Stimulated activated CD4-positive, alpha-beta T cell treated with anti-CD3 and anti-CD28 coated beads, TNF-alpha, amount 100 ng/mL, for 48 hours (primary cell): ENCODE measurements around the gene BIRC2.
"Not testable (repeated sequence)": the region's sequence is repeated elsewhere in the genome, so short reads cannot be mapped to it uniquely, and the experiment has no call there.

Experiments
- DNase-seq, 3 donors: peaks; one replicate each; pipeline ENCODE4 v3.0.0-alpha.2; 2020; ENCODE audit warnings: low read depth in 3 of 3

BIRC2 gene

DNA sequence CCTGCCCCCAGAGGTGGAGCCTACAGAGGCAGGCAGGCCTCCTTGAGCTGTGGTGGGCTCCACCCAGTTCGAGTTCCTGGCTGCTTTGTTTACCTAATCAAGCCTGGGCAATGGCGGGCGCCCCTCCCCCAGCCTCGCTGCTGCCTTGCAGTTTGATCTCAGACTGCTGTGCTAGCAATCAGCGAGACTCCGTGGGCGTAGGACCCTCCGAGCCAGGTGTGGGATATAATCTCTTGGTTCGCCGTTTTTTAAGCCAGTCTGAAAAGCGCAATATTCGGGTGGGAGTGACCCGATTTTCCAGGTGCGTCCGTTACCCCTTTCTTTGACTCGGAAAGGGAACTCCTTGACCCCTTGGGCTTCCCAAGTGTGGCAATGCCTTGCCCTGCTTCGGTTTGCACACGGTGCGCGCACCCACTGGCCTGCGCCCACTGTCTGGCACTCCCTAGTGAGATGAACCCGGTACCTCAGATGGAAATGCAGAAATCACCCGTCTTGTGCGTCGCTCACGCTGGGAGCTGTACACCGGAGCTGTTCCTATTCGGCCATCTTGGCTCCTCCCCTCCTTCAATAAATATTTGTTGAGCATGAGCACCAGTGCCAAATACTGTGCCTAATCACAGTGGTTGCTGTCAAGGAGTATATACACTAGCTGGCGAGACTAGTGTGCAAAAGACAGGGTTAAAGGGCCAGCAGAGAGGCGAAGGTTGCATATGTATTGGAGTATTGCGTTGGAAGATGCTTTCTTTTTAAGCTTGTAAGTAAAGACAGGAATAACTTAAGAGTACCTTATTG, 27.8 kb downstream of the BIRC2 start:
- DNase-seq: not testable (repeated sequence)

- no peak for DNase-seq
Measured at GRCh38 chr11:102375720-102376399, 28.8 kb downstream of the BIRC2 start.

DNA sequence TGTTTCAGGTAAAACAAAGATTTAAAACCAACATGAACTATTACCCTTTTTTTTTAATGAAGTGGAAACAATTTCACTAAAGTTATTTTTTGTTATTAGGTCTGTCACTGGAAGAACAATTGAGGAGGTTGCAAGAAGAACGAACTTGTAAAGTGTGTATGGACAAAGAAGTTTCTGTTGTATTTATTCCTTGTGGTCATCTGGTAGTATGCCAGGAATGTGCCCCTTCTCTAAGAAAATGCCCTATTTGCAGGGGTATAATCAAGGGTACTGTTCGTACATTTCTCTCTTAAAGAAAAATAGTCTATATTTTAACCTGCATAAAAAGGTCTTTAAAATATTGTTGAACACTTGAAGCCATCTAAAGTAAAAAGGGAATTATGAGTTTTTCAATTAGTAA, 30.9 kb downstream of the BIRC2 start:
- no peak for DNase-seq

GRCh38 chr11:102378818-102379217, 31.8 kb downstream of the BIRC2 start:
- DNase-seq: no peak

- no peak for DNase-seq
Measured at GRCh38 chr11:102382384-102382783, 35.4 kb downstream of the BIRC2 start.

- no peak for DNase-seq
Measured at GRCh38 chr11:102383839-102384238, 36.8 kb downstream of the BIRC2 start.

GRCh38 chr11:102384419-102385079, 37.5 kb downstream of the BIRC2 start:
- no peak for DNase-seq

DNA sequence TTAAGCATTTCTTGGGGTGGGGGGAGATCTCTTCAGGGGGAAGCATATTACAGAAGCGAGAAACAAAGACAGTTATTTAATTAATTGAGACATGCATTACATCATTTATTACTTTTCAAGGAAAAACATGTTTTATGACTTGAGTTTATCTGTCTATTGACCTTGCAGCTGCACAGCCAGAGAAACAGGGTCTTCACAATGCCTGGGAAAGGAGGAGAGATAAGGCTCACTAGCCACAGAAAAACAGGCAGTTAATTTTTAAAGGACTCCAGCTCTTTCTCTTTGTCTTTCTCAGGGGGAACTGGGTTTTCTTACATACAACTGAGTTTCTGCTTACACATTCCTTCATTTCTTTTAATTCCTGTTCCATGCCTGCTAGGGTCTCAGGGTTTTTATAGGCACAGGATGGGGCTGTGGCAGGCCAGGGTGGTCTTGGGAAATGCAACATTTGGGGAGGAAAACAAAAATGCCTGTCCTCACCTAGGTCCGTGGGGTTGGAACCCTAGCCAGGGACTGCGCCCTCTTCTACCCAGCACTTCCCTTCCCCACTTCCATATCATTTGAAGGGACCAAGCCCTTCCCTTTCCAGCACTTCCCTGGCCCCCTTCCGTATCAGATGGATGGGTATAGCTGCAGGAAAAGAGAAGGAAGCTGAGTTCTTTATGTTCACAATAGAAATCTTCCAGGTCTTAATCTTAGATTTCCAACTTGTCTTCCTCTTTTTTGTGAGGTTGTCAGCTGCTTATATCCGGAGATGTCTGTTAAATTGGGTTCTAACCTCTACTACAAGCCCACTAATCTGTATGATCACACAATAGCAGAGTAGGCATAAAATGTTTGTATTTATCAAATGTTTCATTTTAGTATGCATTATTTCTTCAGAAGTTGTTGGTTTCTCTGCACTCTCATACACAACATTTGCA, 38.3 kb downstream of the BIRC2 start:
- DNase-seq: no peak

- DNase-seq: no peak
Measured at GRCh38 chr11:102386136-102386734, 39.2 kb downstream of the BIRC2 start.

GRCh38 chr11:102387043-102387781, 40.2 kb downstream of the BIRC2 start:
- no peak for DNase-seq

DNA sequence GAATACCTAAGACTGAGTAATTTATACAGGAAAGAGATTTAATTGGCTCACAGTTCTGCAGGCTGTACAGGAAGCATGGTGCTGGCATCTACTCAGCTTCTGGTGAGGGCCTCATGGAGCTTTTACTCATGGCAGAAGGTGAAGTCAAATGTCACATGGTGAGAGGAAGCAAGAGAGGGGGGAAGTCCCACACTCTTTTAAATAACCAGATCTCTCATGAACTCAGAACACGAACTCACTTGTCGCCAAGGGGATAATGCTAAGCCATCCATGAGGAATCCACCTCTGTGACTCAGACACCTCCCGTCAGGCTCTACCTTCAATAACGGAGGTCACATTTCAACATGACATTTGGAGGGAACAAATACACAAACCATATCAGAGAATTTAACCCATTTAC, 42.2 kb downstream of the BIRC2 start:
- DNase-seq: no peak

GRCh38 chr11:102390667-102391465, 43.9 kb downstream of the BIRC2 start:
- DNase-seq: peak in 2 of 3 donors; percentile 23 to 28

DNA sequence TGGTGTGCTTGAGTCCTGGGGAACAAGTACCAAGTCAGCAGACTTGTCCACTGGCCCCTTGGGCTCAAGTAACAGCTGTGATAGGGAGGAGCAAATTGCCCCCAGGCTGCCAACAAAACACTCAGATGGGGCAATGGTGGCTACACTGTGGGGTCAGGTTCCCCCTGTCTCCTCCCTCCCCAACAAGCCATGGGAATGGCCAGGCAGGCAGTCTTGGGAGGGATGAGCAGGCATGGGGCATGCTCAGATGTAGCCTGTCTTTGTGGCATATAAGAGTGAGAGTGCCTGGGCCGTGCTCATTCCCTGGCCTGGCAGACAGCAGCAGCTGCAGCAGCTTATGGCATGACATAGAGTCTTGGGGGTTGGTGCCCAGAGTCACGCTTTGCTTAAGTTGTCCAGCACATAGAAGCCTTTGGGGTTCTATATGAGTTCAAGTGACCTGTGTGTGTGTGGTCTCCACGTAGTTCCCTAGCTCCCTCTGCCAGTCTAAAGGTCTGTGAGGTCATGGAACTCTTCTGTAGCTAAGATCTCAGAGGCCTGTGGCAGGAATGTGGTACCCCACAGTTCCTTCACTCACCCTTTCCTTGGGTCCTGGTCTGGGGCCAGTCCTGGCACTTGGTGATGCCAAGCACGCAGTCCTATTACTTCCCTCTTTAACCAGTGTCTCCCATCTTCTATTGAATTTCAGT, 44.7 kb downstream of the BIRC2 start:
- DNase-seq: no peak

GRCh38 chr11:102393272-102393730, 46.3 kb downstream of the BIRC2 start:
- no peak for DNase-seq

GRCh38 chr11:102395720-102396393, 48.8 kb downstream of the BIRC2 start:
- DNase-seq: no peak

- DNase-seq: no peak
Measured at GRCh38 chr11:102396708-102397563, 49.9 kb downstream of the BIRC2 start.

- no peak for DNase-seq
Measured at GRCh38 chr11:102398297-102398696, 51.3 kb downstream of the BIRC2 start.
